HEK293 (cell line): ENCODE measurements around the gene HIF3A.
"Not testable (repeated sequence)": the region's sequence is repeated elsewhere in the genome, so short reads cannot be mapped to it uniquely, and the experiment has no call there.

Experiments
- YY1 ChIP-seq: fragments of 450-650 bp; formaldehyde crosslinking; IDR thresholded peaks from 2 replicates; pipeline ENCODE4 v1.5.1; 2018; ENCODE audit warnings: missing biosample characterization, missing genetic modification characterization
- ZBTB7A ChIP-seq: fragments of 450-650 bp; formaldehyde crosslinking; IDR thresholded peaks from 2 replicates; pipeline ENCODE4 v1.5.1; 2016; ENCODE audit warnings: low read depth, missing biosample characterization, missing genetic modification characterization
- ZNF112 ChIP-seq: fragments of 450-650 bp; formaldehyde crosslinking; IDR thresholded peaks from 2 replicates; pipeline ENCODE4 v1.5.0; 2017; ENCODE audit warnings: missing biosample characterization, missing genetic modification characterization
- ZNF121 ChIP-seq: fragments of 450-650 bp; formaldehyde crosslinking; IDR thresholded peaks from 2 replicates; pipeline ENCODE4 v1.5.1; 2016; ENCODE audit warnings: missing biosample characterization, missing genetic modification characterization
- ZNF221 ChIP-seq: fragments of 450-650 bp; formaldehyde crosslinking; IDR thresholded peaks from 2 replicates; pipeline ENCODE4 v1.5.1; 2017; ENCODE audit warnings: missing biosample characterization, missing genetic modification characterization, borderline replicate concordance
- ZNF670 ChIP-seq: fragments of 450-650 bp; formaldehyde crosslinking; IDR thresholded peaks from 2 replicates; pipeline ENCODE4 v1.5.1; 2016; ENCODE audit warnings: missing biosample characterization, missing genetic modification characterization, low read depth
- TF ChIP-seq, protein P1 (sequence below): fragments of 450-650 bp; formaldehyde crosslinking; IDR thresholded peaks from 2 replicates; pipeline ENCODE4 v1.5.1; 2016; ENCODE audit warnings: missing biosample characterization, missing genetic modification characterization
- TF ChIP-seq, protein P2 (sequence below): fragments of 450-650 bp; formaldehyde crosslinking; IDR thresholded peaks from 2 replicates; pipeline ENCODE4 v1.5.1; 2016; ENCODE audit warnings: missing biosample characterization, missing genetic modification characterization, low read depth

GRCh38 chr19:46323227-46323626 is 26.4 kb downstream of the HIF3A start:
- TF ChIP-seq, protein P1, sequence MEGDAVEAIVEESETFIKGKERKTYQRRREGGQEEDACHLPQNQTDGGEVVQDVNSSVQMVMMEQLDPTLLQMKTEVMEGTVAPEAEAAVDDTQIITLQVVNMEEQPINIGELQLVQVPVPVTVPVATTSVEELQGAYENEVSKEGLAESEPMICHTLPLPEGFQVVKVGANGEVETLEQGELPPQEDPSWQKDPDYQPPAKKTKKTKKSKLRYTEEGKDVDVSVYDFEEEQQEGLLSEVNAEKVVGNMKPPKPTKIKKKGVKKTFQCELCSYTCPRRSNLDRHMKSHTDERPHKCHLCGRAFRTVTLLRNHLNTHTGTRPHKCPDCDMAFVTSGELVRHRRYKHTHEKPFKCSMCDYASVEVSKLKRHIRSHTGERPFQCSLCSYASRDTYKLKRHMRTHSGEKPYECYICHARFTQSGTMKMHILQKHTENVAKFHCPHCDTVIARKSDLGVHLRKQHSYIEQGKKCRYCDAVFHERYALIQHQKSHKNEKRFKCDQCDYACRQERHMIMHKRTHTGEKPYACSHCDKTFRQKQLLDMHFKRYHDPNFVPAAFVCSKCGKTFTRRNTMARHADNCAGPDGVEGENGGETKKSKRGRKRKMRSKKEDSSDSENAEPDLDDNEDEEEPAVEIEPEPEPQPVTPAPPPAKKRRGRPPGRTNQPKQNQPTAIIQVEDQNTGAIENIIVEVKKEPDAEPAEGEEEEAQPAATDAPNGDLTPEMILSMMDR (tag by site-specific recombination) = not testable (repeated sequence)
- TF ChIP-seq, protein P2, sequence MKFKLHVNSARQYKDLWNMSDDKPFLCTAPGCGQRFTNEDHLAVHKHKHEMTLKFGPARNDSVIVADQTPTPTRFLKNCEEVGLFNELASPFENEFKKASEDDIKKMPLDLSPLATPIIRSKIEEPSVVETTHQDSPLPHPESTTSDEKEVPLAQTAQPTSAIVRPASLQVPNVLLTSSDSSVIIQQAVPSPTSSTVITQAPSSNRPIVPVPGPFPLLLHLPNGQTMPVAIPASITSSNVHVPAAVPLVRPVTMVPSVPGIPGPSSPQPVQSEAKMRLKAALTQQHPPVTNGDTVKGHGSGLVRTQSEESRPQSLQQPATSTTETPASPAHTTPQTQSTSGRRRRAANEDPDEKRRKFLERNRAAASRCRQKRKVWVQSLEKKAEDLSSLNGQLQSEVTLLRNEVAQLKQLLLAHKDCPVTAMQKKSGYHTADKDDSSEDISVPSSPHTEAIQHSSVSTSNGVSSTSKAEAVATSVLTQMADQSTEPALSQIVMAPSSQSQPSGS (tag by site-specific recombination) = not testable (repeated sequence)
- not testable (repeated sequence) for TF ChIP-seq ZNF670 (tag by site-specific recombination); ZNF112 (tag by site-specific recombination); ZNF121; ZNF221 (tag by site-specific recombination); ZBTB7A (tag by site-specific recombination); YY1 (tag by site-specific recombination)
